IMR-90 (cell line): ENCODE measurements around the gene GATA5. TPM values are rescaled to one million over a fixed set of nuclear protein-coding genes. Genes with fewer than 3 reads are reported as not detected.

Source experiments
- ATAC-seq: fragments of 200-7000 bp; cut with Tn5 transposase; 2 replicates; pipeline ENCODE4 v1.9.1; 2020; ENCODE audit warnings: low read depth, mild to moderate bottlenecking, moderate library complexity
- BruUV-seq: library from RNA; stranded (reverse); fragments of 400-500 nt; replicated peaks from 2 replicates; lab custom pipeline; 2021; lab: Mats Ljungman, UMichigan
- CTCF ChIA-PET: fragments of 300-600 bp; formaldehyde crosslinking; extraction: SDS; loops from one replicate; lab custom pipeline; 2021; ENCODE audit warnings: antibody characterized with exemption; lab: Yijun Ruan, JAX
- POLR2A ChIA-PET: fragments of 300-600 bp; sonication (Branson Sonifier 250); formaldehyde crosslinking; loops from one replicate; lab custom pipeline; 2022; ENCODE audit warnings: antibody characterized with exemption; ENCODE audit not compliant: unreplicated experiment; lab: Charles Lee
- DNase-seq: peaks from one replicate; pipeline ENCODE4 v3.0.0; 2013
- H2AFZ ChIP-seq: replicated peaks from 2 replicates; pipeline ENCODE3; 2013; ENCODE audit warnings: low read length, mild to moderate bottlenecking; ENCODE audit not compliant: poor library complexity
- H2AK5ac ChIP-seq: 2 replicates; pipeline ENCODE4 v1.6.1; 2013; ENCODE audit warnings: low read depth, low read length, inconsistent platforms
- H2AK9ac ChIP-seq: replicated peaks from 2 replicates; pipeline ENCODE3; 2013; ENCODE audit warnings: mild to moderate bottlenecking, low read depth, low read length, moderate library complexity; ENCODE audit not compliant: poor library complexity
- H2BK120ac ChIP-seq: 2 replicates; pipeline ENCODE4 v1.6.1; 2013; ENCODE audit warnings: low read depth, low read length, inconsistent platforms
- H2BK15ac ChIP-seq: 3 replicates; pipeline ENCODE4 v1.6.1; 2013; ENCODE audit warnings: low read depth, low read length, inconsistent platforms
- H2BK20ac ChIP-seq: 2 replicates; pipeline ENCODE4 v1.6.1; 2013; ENCODE audit warnings: low read depth, mild to moderate bottlenecking, inconsistent platforms, low read length, moderate library complexity
- H2BK5ac ChIP-seq: 2 replicates; pipeline ENCODE4 v1.6.1; 2013; ENCODE audit warnings: mild to moderate bottlenecking, low read depth, low read length, inconsistent platforms; ENCODE audit not compliant: poor library complexity, severe bottlenecking
- H3K14ac ChIP-seq: replicated peaks from 2 replicates; pipeline ENCODE4 v1.6.1; 2013; ENCODE audit warnings: low read depth, low read length, inconsistent platforms
- H3K18ac ChIP-seq: 2 replicates; pipeline ENCODE4 v1.6.1; 2013; ENCODE audit warnings: low read depth, low read length, control low read depth
- H3K23ac ChIP-seq: 2 replicates; pipeline ENCODE4 v1.6.1; 2013; ENCODE audit warnings: low read depth, low read length, inconsistent platforms
- H3K27ac ChIP-seq: 2 replicates; pipeline ENCODE4 v1.5.1; 2013; ENCODE audit warnings: mild to moderate bottlenecking, control low read depth, low read length; ENCODE audit not compliant: insufficient read depth
- H3K27me3 ChIP-seq: 2 replicates; pipeline ENCODE4 v1.6.1; 2013; ENCODE audit warnings: low read length; ENCODE audit not compliant: control insufficient read depth, insufficient read depth
- H3K36me3 ChIP-seq: 2 replicates; pipeline ENCODE4 v1.6.1; 2013; ENCODE audit warnings: low read length, mixed read lengths; ENCODE audit not compliant: control insufficient read depth, insufficient read depth
- H3K4ac ChIP-seq: 2 replicates; pipeline ENCODE4 v1.6.1; 2013; ENCODE audit warnings: low read depth, low read length, inconsistent platforms
- H3K4me1 ChIP-seq: 2 replicates; pipeline ENCODE4 v1.6.1; 2013; ENCODE audit warnings: low read length, mixed read lengths; ENCODE audit not compliant: control insufficient read depth, insufficient read depth
- H3K4me2 ChIP-seq: 2 replicates; pipeline ENCODE4 v1.6.1; 2013; ENCODE audit warnings: low read depth, mild to moderate bottlenecking, control low read depth, low read length, moderate library complexity
- H3K4me3 ChIP-seq: 2 replicates; pipeline ENCODE4 v1.5.1; 2013; ENCODE audit warnings: low read depth, mild to moderate bottlenecking, control low read depth, low read length, moderate library complexity; ENCODE audit not compliant: insufficient read depth
- H3K56ac ChIP-seq: 2 replicates; pipeline ENCODE4 v1.6.1; 2013; ENCODE audit warnings: low read length, inconsistent platforms; ENCODE audit not compliant: insufficient read depth; ENCODE audit errors: extremely low read depth
- H3K79me1 ChIP-seq, 2 experiments: 2 replicates each; pipeline ENCODE4 v1.6.1; 2013; ENCODE audit warnings: low read length in 2 of 2, inconsistent platforms in 1 of 2, low read depth in 1 of 2
- H3K9ac ChIP-seq: 2 replicates; pipeline ENCODE4 v1.6.1; 2013; ENCODE audit warnings: low read depth, low read length, control low read depth
- H3K9me1 ChIP-seq: 2 replicates; pipeline ENCODE4 v1.6.1; 2013; ENCODE audit warnings: low read length, inconsistent platforms; ENCODE audit not compliant: insufficient read depth
- H3K9me3 ChIP-seq: 2 replicates; pipeline ENCODE4 v1.6.1; 2013; ENCODE audit warnings: low read length; ENCODE audit not compliant: control insufficient read depth, insufficient read depth
- H4K20me1 ChIP-seq: 2 replicates; pipeline ENCODE4 v1.6.1; 2013; ENCODE audit warnings: low read length, inconsistent platforms; ENCODE audit not compliant: insufficient read depth
- H4K5ac ChIP-seq: 2 replicates; pipeline ENCODE4 v1.6.1; 2013; ENCODE audit warnings: mild to moderate bottlenecking, low read depth, low read length, control low read depth
- H4K8ac ChIP-seq, 2 experiments: 2 replicates each; pipeline ENCODE4 v1.6.1; 2013; ENCODE audit warnings: low read depth in 2 of 2, low read length in 2 of 2, control low read depth in 1 of 2, inconsistent platforms in 1 of 2
- H4K91ac ChIP-seq: 2 replicates; pipeline ENCODE4 v1.6.1; 2013; ENCODE audit warnings: low read depth, low read length, inconsistent platforms; ENCODE audit not compliant: insufficient read depth
- BHLHE40 ChIP-seq: fragments of 150-350 bp; IDR thresholded peaks from 2 replicates; pipeline ENCODE4 v1.6.1; 2016; ENCODE audit warnings: mild to moderate bottlenecking, low read depth, low read length
- CTCF ChIP-seq: conservative IDR thresholded peaks from 2 replicates; pipeline ENCODE4 v1.5.1; 2012; ENCODE audit warnings: mild to moderate bottlenecking, low read depth, low read length, improper control_type of control experiment
- MAFK ChIP-seq: IDR thresholded peaks from 2 replicates; pipeline ENCODE4 v1.6.1; 2012; ENCODE audit warnings: low read depth, low read length, improper control_type of control experiment
- MAZ ChIP-seq: IDR thresholded peaks from 2 replicates; pipeline ENCODE4 v1.6.1; 2012; ENCODE audit warnings: low read depth, mild to moderate bottlenecking, low read length, improper control_type of control experiment, moderate library complexity, borderline replicate concordance
- MXI1 ChIP-seq: IDR thresholded peaks from 2 replicates; pipeline ENCODE4 v1.6.1; 2012; ENCODE audit warnings: low read depth, mild to moderate bottlenecking, low read length, moderate library complexity, borderline replicate concordance
- NFE2L2 ChIP-seq: fragments of 150-350 bp; IDR thresholded peaks from 2 replicates; pipeline ENCODE4 v1.6.1; 2016; ENCODE audit warnings: low read depth, mild to moderate bottlenecking, low read length
- POLR2A ChIP-seq: IDR thresholded peaks from 2 replicates; pipeline ENCODE4 v1.6.1; 2012; ENCODE audit warnings: mild to moderate bottlenecking, low read depth, low read length
- RAD21 ChIP-seq: IDR thresholded peaks from 2 replicates; pipeline ENCODE4 v1.6.1; 2012; ENCODE audit warnings: low read length, improper control_type of control experiment
- SMC3 ChIP-seq: fragments of 150-350 bp; IDR thresholded peaks from 2 replicates; pipeline ENCODE4 v1.6.1; 2016; ENCODE audit warnings: low read depth, mild to moderate bottlenecking, antibody characterized with exemption, low read length, moderate library complexity
- WGBS, 2 experiments: methylation state at CpG; one replicate each; pipeline versions ENCODE4 v1.1.5 to v1.1.7; 2013; ENCODE audit warnings: missing lambda C conversion rate in 2 of 2; ENCODE audit not compliant: insufficient read length in 1 of 2; ENCODE audit errors: extremely low coverage in 2 of 2; 5-methylcytosine and 5-hydroxymethylcytosine counted together
- dilution Hi-C: fragments of 300-500 bp; cut with HindIII; formaldehyde crosslinking; loops from one replicate; pipeline ENCODE4 v1.14.3; 2018; ENCODE audit warnings: low sequenced_read_pairs; ENCODE audit not compliant: unreplicated experiment
- in situ Hi-C: fragments of 300-500 bp; cut with MboI; formaldehyde crosslinking; loops from 3 replicates; pipeline ENCODE4 v1.14.3; 2019; ENCODE audit warnings: low sequenced_read_pairs, inconsistent platforms, mixed read lengths
- intact Hi-C: fragments of 100-400 bp; cut with micrococcal nuclease; formaldehyde crosslinking; loops from 2 replicates; pipeline ENCODE4 v1.10.0; 2022
- polyA plus RNA-seq, 3 experiments: library from polyadenylated mRNA; depleted of rRNA; stranded (reverse); fragments of >200 nt; gene quantifications; 2 replicates each; pipeline ENCODE4 v1.2.3, GENCODE V29; 2012; ENCODE audit warnings: low replicate concordance in 1 of 3
- total RNA-seq: library from RNA; depleted of rRNA; stranded (reverse); fragments of >200 nt; gene quantifications from 2 replicates; pipeline ENCODE4 v1.2.3, GENCODE V29; 2012

GATA5 gene
- total and polyA plus RNA-seq, 2 of the 4 experiments (the other 2 are of a cell fraction) = not detected

GRCh38 chr20:62500237-62500864, 24.6 kb upstream of the GATA5 start:
- H3K56ac ChIP-seq = no peak overlapping the region; the same call in 1 of the 2 replicates
- in situ Hi-C loops = loop anchor here (10.0 kb wide), 1 partner anchor 114 kb away; no protein-coding TSS in a partner anchor
- H2AFZ ChIP-seq = peak overlapping the region; percentile 82
- 0 out of 2 replicates have a peak, but pooled peaks cover 8% of the 10 kb centered on the region for H3K9me1 ChIP-seq
- WGBS, 2 experiments = 42% methylated on average over 14 of the region's 26 CpGs; no CpG with 5 or more reads in 1 of the 2 experiments
- peaks cover 4% of the 10 kb centered on the region; the same call in 1 of the 2 replicates for H4K20me1 ChIP-seq
- no peaks in the 10 kb centered on the region for H3K36me3 ChIP-seq
- ChIA-PET POLR2A (no interaction called here), CTCF (interaction anchor here (0.6 to 1.7 kb wide), 7 partner anchors 8 to 1182 kb away, joined by 3 to 7 read pairs (median 4); no protein-coding TSS in a partner anchor)
- H3K9ac ChIP-seq = no peak overlapping the region
- H3K79me1 ChIP-seq = no peaks in the 10 kb centered on the region
- DNase-seq (peak; percentile 20), ATAC-seq (peak; percentile 93)
- no peak overlapping the region for H3K23ac ChIP-seq
- no peaks in the 10 kb centered on the region for H3K4me1 ChIP-seq
- no peak overlapping the region for H3K4ac ChIP-seq
- no peak overlapping the region for H2BK15ac ChIP-seq
- no peaks in the 10 kb centered on the region for H3K9me3 ChIP-seq
- H2AK5ac ChIP-seq = no peak overlapping the region
- dilution Hi-C loops = no loop called here
- H3K27me3 ChIP-seq = peaks cover 18% of the 10 kb centered on the region; the same call in 1 of the 2 replicates
- no peak overlapping the region for H2BK5ac ChIP-seq
- no peak overlapping the region for H4K5ac ChIP-seq
- peak overlapping the region; percentile 72 for H2AK9ac ChIP-seq
- H4K91ac ChIP-seq = no peak overlapping the region
- no peak overlapping the region for H4K8ac ChIP-seq
- no peak overlapping the region for H3K14ac ChIP-seq
- TF ChIP-seq CTCF = peak; percentile 72
- TF ChIP-seq MXI1 = 0 out of 2 replicates have a peak, but pooled peaks have one; percentile 16
- TF ChIP-seq SMC3 = peak; percentile 64
- TF ChIP-seq BHLHE40 = no peak
- TF ChIP-seq MAZ = peak; percentile 87; the same call in 1 of the 2 replicates
- no peak for TF ChIP-seq NFE2L2
- TF ChIP-seq POLR2A = no peak
- TF ChIP-seq RAD21 = peak; percentile 63
- TF ChIP-seq MAFK = no peak
- BruUV-seq = no TSS peak
- no peak overlapping the region for H2BK20ac ChIP-seq
- H3K4me3 ChIP-seq = no peak overlapping the region
- H3K27ac ChIP-seq = no peak overlapping the region
- no peak overlapping the region for H3K18ac ChIP-seq
- no peak overlapping the region for H3K4me2 ChIP-seq
- no peak overlapping the region for H2BK120ac ChIP-seq
- intact Hi-C loops = loop anchor here (1.0 to 5.0 kb wide), 2 partner anchors 117 to 292 kb away; no protein-coding TSS in a partner anchor
